T-cell (primary cell): ENCODE data around the gene MORN5. TPM values are rescaled to one million over a fixed set of nuclear protein-coding genes. Genes with fewer than 3 reads are reported as not detected.

ENCODE experiments used
- ATAC-seq, 4 experiments: fragments of 200-7000 bp in 3 of 4; fragments of 150-1000 bp in 1 of 4; cut with Tn5 transposase; replicated peaks in 1 of 4; 1 replicate in 3 of 4; 2 replicates in 1 of 4; pipeline ENCODE4 v1.10.0; 2021; ENCODE audit warnings: moderate library complexity in 3 of 4, mild to moderate bottlenecking in 2 of 4, moderate number of reproducible peaks in 1 of 4
- CTCF ChIA-PET, 2 donors: fragments of 300-600 bp; sonication (Branson Sonifier 250); formaldehyde crosslinking; loops; one replicate each; lab custom pipeline; 2022; ENCODE audit warnings: antibody characterized with exemption in 2 of 2; lab: Charles Lee
- POLR2A ChIA-PET, 2 donors: fragments of 300-600 bp; sonication (Branson Sonifier 250); formaldehyde crosslinking; loops; one replicate each; lab custom pipeline; 2022; ENCODE audit warnings: antibody characterized with exemption in 2 of 2; lab: Charles Lee
- DNase-seq, 35 experiments: peaks; one replicate each; pipeline versions ENCODE4 v3.0.0 to v3.0.0-alpha.2; 2013 to 2023
- H3K27ac ChIP-seq: one replicate; pipeline ENCODE4 v1.5.1; 2013; ENCODE audit warnings: low read length
- H3K27me3 ChIP-seq, 2 experiments: replicated peaks in 1 of 2; 1 replicate in 1 of 2; 2 replicates in 1 of 2; pipeline versions ENCODE4 v1.6.1 to v1.7.0; 2013; ENCODE audit warnings: low read length in 1 of 2, mixed read lengths in 1 of 2; ENCODE audit not compliant: control insufficient read depth in 2 of 2, insufficient read depth in 2 of 2; ENCODE audit errors: extremely low read depth in 1 of 2
- H3K36me3 ChIP-seq, 2 donors: 1 replicate in 1 of 2; 2 replicates in 1 of 2; pipeline versions ENCODE4 v1.6.1 to v1.7.0; 2013; ENCODE audit warnings: low read length in 1 of 2; ENCODE audit not compliant: control insufficient read depth in 2 of 2, insufficient read depth in 1 of 2; ENCODE audit errors: extremely low read depth in 1 of 2
- H3K4me1 ChIP-seq, 2 experiments: 1 replicate in 1 of 2; 2 replicates in 1 of 2; pipeline versions ENCODE4 v1.6.1 to v1.7.0; 2013; ENCODE audit warnings: low read length in 2 of 2, mixed read lengths in 1 of 2; ENCODE audit not compliant: insufficient read depth in 2 of 2, control insufficient read depth in 1 of 2; ENCODE audit errors: extremely low read depth in 1 of 2
- H3K4me3 ChIP-seq, 2 donors: 1 replicate in 1 of 2; 2 replicates in 1 of 2; pipeline versions ENCODE4 v1.5.1 to v1.7.0; 2013; ENCODE audit warnings: mild to moderate bottlenecking in 2 of 2, low read length in 1 of 2, moderate library complexity in 1 of 2; ENCODE audit not compliant: control insufficient read depth in 1 of 2; ENCODE audit errors: extremely low read depth in 1 of 2
- H3K9me3 ChIP-seq: 2 replicates; pipeline ENCODE4 v1.7.0; 2013
- H3K27ac Mint-ChIP-seq, 2 donors: one replicate each; pipeline ENCODE4 v1.8.0; 2020 to 2021; ENCODE audit warnings: mild to moderate bottlenecking in 2 of 2, mixed read lengths in 2 of 2
- H3K27me3 Mint-ChIP-seq, 2 donors: one replicate each; pipeline ENCODE4 v1.8.0; 2021 to 2022; ENCODE audit warnings: mixed read lengths in 2 of 2
- H3K36me3 Mint-ChIP-seq: one replicate; pipeline ENCODE4 v1.8.0; 2021; ENCODE audit warnings: mixed read lengths
- H3K4me1 Mint-ChIP-seq, 3 donors: one replicate each; pipeline ENCODE4 v1.8.0; 2020 to 2022; ENCODE audit warnings: mixed read lengths in 3 of 3, mild to moderate bottlenecking in 1 of 3
- H3K4me3 Mint-ChIP-seq, 3 donors: one replicate each; pipeline ENCODE4 v1.8.0; 2020 to 2022; ENCODE audit warnings: mild to moderate bottlenecking in 3 of 3, mixed read lengths in 3 of 3, moderate library complexity in 3 of 3
- H3K9me3 Mint-ChIP-seq, 3 donors: one replicate each; pipeline ENCODE4 v1.8.0; 2020 to 2022; ENCODE audit warnings: mixed read lengths in 3 of 3
- WGBS: methylation state at CpG from one replicate; pipeline ENCODE4 v1.1.5; 2013; ENCODE audit warnings: missing lambda C conversion rate; ENCODE audit not compliant: insufficient coverage; 5-methylcytosine and 5-hydroxymethylcytosine counted together
- total RNA-seq, 35 experiments: library from RNA in 6 of 35; stranded (reverse) in 6 of 35; fragments of 120-200 nt in 1 of 35; gene quantifications; one replicate each; pipeline versions ENCODE4 v1.2.1 to v1.2.4 and lab custom pipeline; 2013 to 2026

MORN5 gene
- total RNA-seq, 5 donors from 2014 or later (not counting 1 experiment from before 2014, with no cell fraction given), result not detected

DNA sequence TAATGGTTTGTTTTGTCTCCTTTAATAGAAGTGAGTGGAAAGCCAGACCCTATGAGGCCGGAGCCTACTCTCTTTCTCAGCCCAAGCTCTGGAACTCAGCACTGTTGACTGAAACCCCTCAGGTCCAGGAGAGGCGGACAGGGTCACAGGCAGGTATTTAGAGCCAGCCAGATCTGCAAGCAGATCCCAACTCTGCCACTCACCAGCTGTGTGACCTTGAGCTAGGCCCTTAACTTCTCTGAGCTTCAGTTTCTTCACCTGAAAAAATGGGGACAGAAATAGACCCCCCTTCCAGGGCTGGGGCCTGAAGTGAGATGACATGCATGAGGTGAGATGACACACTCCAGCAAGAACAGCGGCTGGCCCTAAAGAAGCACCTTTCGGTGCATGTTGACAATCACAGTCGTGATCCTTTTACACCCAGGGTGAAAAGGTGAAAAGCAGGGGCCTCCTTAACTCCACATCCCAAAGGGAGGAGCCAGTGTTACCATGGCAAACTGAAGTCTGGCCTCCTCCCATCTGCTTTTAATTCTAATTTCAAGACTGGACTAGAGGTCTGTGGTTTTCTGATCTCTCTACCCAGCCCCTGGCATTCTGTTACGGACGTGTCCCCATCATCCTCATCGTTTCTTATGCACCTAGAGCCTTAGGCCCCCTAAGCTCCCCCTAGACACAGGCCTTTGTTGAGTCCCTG lies 27.2 kb downstream of the MORN5 start:
- H3K27ac ChIP-seq, result no peak overlapping the region
- Mint-ChIP-seq H3K36me3 (no peaks in the 10 kb centered on the region), H3K9me3 (no peaks in the 10 kb centered on the region), H3K27ac (no peak overlapping the region), H3K4me1 (no peaks in the 10 kb centered on the region), H3K27me3 (peaks cover 4 to 8% of the 10 kb centered on the region in 2 donors), H3K4me3 (no peak overlapping the region)
- ATAC-seq, result no peak
- ChIA-PET POLR2A (no interaction called here), CTCF (interaction anchor here in 1 of 2 donors (0.5 kb wide), 1 partner anchor 31 kb away, joined by 3 read pairs; no protein-coding TSS in a partner anchor)
- WGBS, result 82% methylated on average over 5 of the region's 8 CpGs
- no peak overlapping the region for H3K4me3 ChIP-seq
- no peaks in the 10 kb centered on the region for H3K36me3 ChIP-seq
- H3K9me3 ChIP-seq, result no peaks in the 10 kb centered on the region
- DNase-seq, result no peak
- H3K27me3 ChIP-seq, result peaks cover 0 to 2% of the 10 kb centered on the region in 2 experiments
- no peaks in the 10 kb centered on the region for H3K4me1 ChIP-seq

DNA sequence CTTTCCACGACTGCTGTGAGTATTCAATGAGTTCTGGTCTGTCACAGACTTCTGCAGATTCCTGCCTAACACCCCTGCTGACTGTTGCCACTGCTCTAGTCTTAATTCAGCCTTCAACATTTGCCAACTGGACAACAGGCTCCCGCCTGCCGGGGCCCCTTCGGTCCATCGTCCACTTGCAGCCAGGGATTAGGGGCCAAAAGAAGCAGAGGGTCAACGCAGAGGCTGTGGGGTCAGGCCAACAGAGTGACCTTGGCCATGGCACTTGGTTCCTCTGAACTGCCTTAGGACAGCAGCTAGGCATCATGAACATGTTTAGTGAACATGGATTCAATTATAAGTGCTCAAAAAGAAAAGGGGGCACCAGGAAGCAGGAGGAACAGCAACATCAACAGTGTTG lies 28.7 kb downstream of the MORN5 start:
- no peaks in the 10 kb centered on the region for H3K4me1 Mint-ChIP-seq
- H3K4me3 ChIP-seq, result no peak overlapping the region
- H3K27me3 ChIP-seq, result peaks cover 0 to 2% of the 10 kb centered on the region in 2 experiments
- no peaks in the 10 kb centered on the region for H3K36me3 ChIP-seq
- no peak overlapping the region for H3K27ac ChIP-seq
- no peaks in the 10 kb centered on the region for H3K9me3 ChIP-seq
- 91% methylated on average over 6 of the region's 6 CpGs for WGBS
- H3K27ac Mint-ChIP-seq, result no peak overlapping the region
- no peak overlapping the region for H3K4me3 Mint-ChIP-seq
- H3K36me3 Mint-ChIP-seq, result no peaks in the 10 kb centered on the region
- CTCF ChIA-PET, result interaction anchor here in 1 of 2 donors (0.7 kb wide), 1 partner anchor 71 kb away, joined by 3 read pairs; no protein-coding TSS in a partner anchor
- DNase-seq (no peak), ATAC-seq (no peak)
- no peaks in the 10 kb centered on the region for H3K9me3 Mint-ChIP-seq
- peaks cover under 1 to 1% of the 10 kb centered on the region in 2 donors for H3K27me3 Mint-ChIP-seq
- POLR2A ChIA-PET, result interaction anchor here in 1 of 2 donors (0.7 kb wide), 1 partner anchor 43 kb away, joined by 3 read pairs; no protein-coding TSS in a partner anchor
- no peaks in the 10 kb centered on the region for H3K4me1 ChIP-seq

DNA sequence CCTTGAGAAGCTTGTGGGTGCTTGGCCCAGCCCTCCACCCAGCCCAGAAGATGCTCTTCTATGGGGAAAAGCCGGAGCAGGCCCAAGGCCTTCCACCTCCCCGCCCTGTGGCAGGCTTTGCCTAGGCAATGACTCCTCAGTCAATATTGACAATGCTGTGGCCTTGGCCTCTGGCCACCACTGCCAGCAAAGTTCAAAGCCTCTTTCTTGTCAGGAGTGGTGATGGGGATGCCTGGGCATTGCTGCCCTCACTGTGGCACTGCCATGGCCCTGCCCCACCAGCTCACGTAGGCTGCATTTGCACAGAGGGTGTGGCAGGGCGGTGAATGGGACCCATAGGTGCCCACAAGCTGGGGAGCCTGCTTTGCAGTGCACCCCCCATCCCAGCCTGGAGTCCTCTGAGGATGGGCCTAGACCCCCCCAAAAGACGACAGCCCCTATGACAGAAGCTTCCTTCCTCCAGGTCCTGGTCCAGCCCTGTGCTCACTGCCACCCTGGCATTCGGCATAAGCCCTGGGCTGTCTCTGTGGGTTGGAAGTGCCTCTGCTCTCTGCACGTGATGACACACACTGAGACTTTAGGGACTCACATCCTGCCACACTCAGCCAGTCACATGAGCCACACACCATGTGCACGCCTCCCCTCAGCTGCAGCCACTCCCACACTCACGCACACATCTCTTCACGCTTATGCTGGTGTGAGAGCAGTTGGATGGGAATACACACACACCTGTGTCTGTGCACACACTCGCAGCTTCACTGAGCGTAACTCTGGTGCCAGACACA lies 31.1 kb downstream of the MORN5 start:
- Histone ChIP-seq H3K9me3 (no peaks in the 10 kb centered on the region), H3K27me3 (peaks cover 0 to 2% of the 10 kb centered on the region in 2 experiments), H3K4me1 (no peaks in the 10 kb centered on the region), H3K27ac (no peak overlapping the region), H3K36me3 (no peaks in the 10 kb centered on the region), H3K4me3 (no peak overlapping the region)
- Mint-ChIP-seq H3K9me3 (no peaks in the 10 kb centered on the region), H3K4me3 (no peak overlapping the region), H3K27ac (no peak overlapping the region), H3K27me3 (no peaks in the 10 kb centered on the region), H3K36me3 (no peaks in the 10 kb centered on the region), H3K4me1 (no peaks in the 10 kb centered on the region)
- DNase-seq (no peak), ATAC-seq (no peak)
- ChIA-PET CTCF (no interaction called here), POLR2A (no interaction called here)
- 66% methylated on average over 8 of the region's 12 CpGs for WGBS

DNA sequence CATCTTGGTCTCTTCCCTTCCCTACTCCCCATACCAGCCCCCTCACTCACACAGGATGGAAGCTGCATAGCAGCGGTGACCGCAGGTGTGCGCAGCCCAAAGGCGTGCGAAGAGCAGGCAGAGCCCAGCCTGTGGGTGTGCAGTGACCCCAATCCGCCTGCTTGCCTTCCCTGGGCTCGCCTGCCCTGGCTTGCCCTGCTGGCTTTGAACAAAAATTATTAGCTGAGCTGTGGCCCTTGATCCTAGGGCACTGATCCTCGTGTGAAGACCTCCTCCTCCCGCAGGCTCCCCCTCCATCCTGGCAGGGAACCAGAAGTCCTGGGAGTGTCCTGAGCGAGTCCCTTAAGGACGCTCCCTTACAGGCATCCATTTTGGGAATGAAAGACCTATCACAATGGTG lies 31.9 kb downstream of the MORN5 start:
- Histone ChIP-seq H3K27ac (no peak overlapping the region), H3K9me3 (no peaks in the 10 kb centered on the region), H3K36me3 (no peaks in the 10 kb centered on the region), H3K4me1 (no peaks in the 10 kb centered on the region), H3K4me3 (no peak overlapping the region), H3K27me3 (no peaks in the 10 kb centered on the region)
- ChIA-PET POLR2A (no interaction called here), CTCF (no interaction called here)
- no peak for ATAC-seq
- Mint-ChIP-seq H3K36me3 (no peaks in the 10 kb centered on the region), H3K4me1 (no peaks in the 10 kb centered on the region), H3K9me3 (no peaks in the 10 kb centered on the region), H3K4me3 (no peak overlapping the region), H3K27ac (no peak overlapping the region), H3K27me3 (no peaks in the 10 kb centered on the region)
- no peak for DNase-seq
- WGBS, result 88% methylated on average over 11 of the region's 11 CpGs

DNA sequence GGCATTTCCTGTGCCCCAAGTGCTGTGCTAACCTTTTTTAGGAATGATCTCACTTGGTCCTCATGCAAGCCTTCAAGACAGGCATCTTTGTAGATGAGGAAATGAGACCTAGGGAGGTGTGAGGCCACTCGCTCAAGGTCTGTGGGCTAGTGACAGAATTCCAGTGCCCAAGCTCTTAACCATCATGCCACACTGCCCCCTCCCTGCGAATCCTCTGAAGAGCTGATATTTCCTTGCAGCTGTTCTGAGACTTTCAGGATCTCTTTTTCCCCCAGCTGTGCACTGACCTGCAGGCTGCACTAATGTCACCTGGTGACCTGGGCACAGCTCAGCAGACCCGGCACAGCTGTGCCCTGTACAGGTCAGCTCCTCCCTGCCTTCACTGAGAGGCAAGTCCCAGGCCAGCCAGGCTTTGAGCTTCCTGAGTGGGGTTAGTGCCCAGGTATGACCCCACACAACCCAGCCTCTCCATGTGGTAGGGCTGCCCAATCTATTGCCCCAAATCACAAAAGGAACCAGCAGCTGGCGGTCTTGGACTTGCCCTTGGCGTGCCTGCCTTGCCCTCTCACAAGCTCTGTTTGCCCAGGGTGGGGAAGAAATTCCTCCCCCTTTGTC lies 32.7 kb downstream of the MORN5 start:
- CTCF ChIA-PET, result no interaction called here
- no peak overlapping the region for H3K4me3 Mint-ChIP-seq
- H3K27me3 ChIP-seq, result peaks cover 0 to 2% of the 10 kb centered on the region in 2 experiments
- H3K4me1 ChIP-seq, result no peaks in the 10 kb centered on the region
- no peaks in the 10 kb centered on the region for H3K4me1 Mint-ChIP-seq
- no peaks in the 10 kb centered on the region for H3K9me3 ChIP-seq
- WGBS, result 93% methylated on average over 4 of the region's 5 CpGs
- no peaks in the 10 kb centered on the region for H3K9me3 Mint-ChIP-seq
- no peaks in the 10 kb centered on the region for H3K36me3 ChIP-seq
- peaks cover 3 to 5% of the 10 kb centered on the region in 2 donors for H3K27me3 Mint-ChIP-seq
- no peak for ATAC-seq
- H3K36me3 Mint-ChIP-seq, result no peaks in the 10 kb centered on the region
- H3K27ac Mint-ChIP-seq, result no peak overlapping the region
- no peak for DNase-seq
- H3K4me3 ChIP-seq, result no peak overlapping the region
- POLR2A ChIA-PET, result no interaction called here
- no peak overlapping the region for H3K27ac ChIP-seq

DNA sequence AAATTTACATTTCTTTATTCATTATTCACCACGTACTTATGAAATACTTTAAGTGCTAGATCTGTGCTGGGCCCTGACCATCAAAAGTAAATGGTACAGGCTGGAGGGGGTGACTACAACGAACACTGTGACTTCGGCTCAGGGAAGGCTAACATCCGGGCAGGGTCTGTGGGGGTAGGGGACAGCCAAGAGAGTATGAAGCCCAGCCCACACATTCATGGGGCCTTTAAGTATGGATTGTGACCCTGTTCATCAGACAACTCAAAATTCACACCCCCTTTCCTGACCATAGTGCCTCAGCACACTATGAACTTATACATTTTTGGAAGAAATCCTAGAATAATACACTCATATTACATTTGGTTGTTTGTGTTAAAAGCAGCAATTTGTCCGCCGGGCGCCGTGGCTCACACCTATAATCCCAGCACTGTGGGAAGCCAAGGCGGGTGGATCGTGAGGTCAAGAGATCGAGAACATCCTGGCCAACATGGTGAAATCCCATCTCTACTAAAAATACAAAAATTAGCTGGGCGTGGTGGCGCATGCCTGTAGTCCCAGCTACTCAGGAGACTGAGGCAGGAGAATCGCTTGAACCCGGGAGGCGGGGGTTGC lies 33.3 kb downstream of the MORN5 start:
- Histone ChIP-seq H3K4me1 (no peaks in the 10 kb centered on the region), H3K4me3 (no peak overlapping the region), H3K9me3 (no peaks in the 10 kb centered on the region), H3K27ac (no peak overlapping the region), H3K36me3 (no peaks in the 10 kb centered on the region), H3K27me3 (peaks cover 0 to 8% of the 10 kb centered on the region in 2 experiments)
- no CpG with 5 or more reads among the region's 16 CpGs for WGBS
- Mint-ChIP-seq H3K36me3 (no peaks in the 10 kb centered on the region), H3K9me3 (no peaks in the 10 kb centered on the region), H3K27ac (no peak overlapping the region), H3K4me1 (no peaks in the 10 kb centered on the region), H3K4me3 (no peak overlapping the region), H3K27me3 (peaks cover 3 to 5% of the 10 kb centered on the region in 2 donors)
- CTCF ChIA-PET, result no interaction called here
- ATAC-seq (no peak), DNase-seq (no peak)
- POLR2A ChIA-PET, result no interaction called here
